GM10248 (cell line): ENCODE data around the gene MTHFD2L.

Source experiments
- CTCF ChIA-PET: fragments of 300-600 bp; sonication (Branson Sonifier 250); formaldehyde crosslinking; extraction: SDS; loops from one replicate; lab custom pipeline; 2021; ENCODE audit warnings: antibody characterized with exemption; lab: Yijun Ruan, JAX
- POLR2A ChIA-PET: fragments of 350-650 bp; sonication (Branson Sonifier 250); formaldehyde crosslinking; extraction: SDS; loops from one replicate; lab custom pipeline; 2020; ENCODE audit warnings: antibody characterized with exemption; lab: Yijun Ruan, JAX
- DNase-seq: peaks from one replicate; pipeline ENCODE4 v3.0.0; 2012; ENCODE audit errors: extremely low spot score
- TF ChIP-seq, protein P1 (sequence below): IDR thresholded peaks from 2 replicates; pipeline ENCODE4 v1.5.1; 2012; ENCODE audit warnings: mild to moderate bottlenecking, low read depth; ENCODE audit errors: extremely low read depth, missing control alignments, control extremely low read depth

MTHFD2L gene

DNA sequence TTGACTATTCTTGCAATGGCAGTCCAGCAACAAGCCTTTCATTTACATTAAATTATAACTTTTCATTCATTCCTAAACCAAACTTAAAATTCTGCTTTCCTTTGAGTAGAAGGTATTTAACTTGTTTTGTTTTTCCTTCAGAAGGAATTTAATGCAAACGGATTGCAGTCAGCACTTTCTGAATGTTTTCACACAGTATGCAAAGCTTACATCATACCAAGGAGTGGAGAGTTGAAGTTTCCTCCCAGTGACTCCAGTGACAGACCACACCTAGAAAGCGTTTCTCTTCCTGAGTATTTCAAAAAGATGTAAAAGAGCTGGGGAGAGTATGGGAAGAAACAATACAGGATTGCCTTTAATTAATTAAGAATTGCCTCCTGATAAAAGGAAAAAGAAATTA lies 158.5 kb downstream of the MTHFD2L start:
- DNase-seq = no peak
- TF ChIP-seq, protein P1, sequence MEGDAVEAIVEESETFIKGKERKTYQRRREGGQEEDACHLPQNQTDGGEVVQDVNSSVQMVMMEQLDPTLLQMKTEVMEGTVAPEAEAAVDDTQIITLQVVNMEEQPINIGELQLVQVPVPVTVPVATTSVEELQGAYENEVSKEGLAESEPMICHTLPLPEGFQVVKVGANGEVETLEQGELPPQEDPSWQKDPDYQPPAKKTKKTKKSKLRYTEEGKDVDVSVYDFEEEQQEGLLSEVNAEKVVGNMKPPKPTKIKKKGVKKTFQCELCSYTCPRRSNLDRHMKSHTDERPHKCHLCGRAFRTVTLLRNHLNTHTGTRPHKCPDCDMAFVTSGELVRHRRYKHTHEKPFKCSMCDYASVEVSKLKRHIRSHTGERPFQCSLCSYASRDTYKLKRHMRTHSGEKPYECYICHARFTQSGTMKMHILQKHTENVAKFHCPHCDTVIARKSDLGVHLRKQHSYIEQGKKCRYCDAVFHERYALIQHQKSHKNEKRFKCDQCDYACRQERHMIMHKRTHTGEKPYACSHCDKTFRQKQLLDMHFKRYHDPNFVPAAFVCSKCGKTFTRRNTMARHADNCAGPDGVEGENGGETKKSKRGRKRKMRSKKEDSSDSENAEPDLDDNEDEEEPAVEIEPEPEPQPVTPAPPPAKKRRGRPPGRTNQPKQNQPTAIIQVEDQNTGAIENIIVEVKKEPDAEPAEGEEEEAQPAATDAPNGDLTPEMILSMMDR = no peak
- ChIA-PET POLR2A (no interaction called here), CTCF (interaction anchor here (1.3 to 1.6 kb wide), 2 partner anchors 88 to 306 kb away, joined by 4 read pairs; no protein-coding TSS in a partner anchor)

DNA sequence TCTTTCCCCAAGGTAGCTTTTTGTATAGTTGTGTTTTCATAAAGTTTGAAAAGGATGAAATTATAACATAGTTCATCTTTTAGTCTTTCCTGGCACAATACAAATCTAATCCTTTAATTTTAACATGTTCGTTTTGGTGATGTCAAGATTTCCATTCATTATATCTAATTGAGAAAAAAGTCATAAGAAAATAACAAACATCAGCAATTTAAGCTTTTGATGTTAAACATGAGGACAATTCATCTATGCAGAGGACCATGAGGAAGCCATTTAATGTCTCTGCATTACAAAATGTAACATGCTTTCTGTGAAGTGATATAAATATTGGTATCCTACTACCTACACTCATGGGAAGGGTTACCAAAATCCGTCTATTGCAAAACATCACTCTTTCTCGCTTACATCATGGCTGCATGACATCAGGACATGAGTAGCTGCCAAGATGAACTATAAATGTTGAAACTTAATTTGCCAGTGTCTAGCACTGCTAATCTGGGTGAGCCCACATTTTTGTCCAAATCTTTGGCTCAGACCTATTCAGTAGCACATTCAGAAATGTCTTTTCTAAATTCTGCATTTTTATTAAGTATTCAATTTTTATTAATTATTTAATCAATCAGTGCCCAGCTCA lies 159.8 kb downstream of the MTHFD2L start:
- ChIA-PET CTCF (interaction anchor here (1.0 to 5.3 kb wide), 9 partner anchors 16 to 358 kb away, joined by 3 to 66 read pairs (median 4); no protein-coding TSS in a partner anchor), POLR2A (no interaction called here)
- no peak for DNase-seq
- TF ChIP-seq, protein P1 = no peak

DNA sequence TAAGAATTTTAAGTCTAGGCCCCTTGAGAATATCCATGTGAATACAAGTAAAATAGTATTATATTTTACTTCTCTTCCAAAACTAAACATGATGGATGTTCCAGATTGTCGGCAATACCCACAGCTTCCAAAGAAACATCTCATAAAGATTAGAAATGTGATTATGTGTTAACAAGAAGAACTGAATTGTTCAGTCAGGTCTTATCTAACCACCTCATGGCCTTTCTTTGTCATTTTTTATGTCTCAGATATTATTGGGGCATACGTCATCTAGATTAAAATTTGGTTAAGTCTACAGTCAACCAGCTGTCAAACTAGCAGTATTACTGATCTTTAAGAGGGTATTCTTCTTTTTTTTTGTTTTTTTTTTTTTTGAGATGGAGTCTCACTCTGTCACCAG lies 160.4 kb downstream of the MTHFD2L start:
- CTCF ChIA-PET = interaction anchor here (1.0 to 5.3 kb wide), 8 partner anchors 17 to 357 kb away, joined by 3 to 66 read pairs (median 5); no protein-coding TSS in a partner anchor
- DNase-seq = no peak
- TF ChIP-seq, protein P1 = no peak
- POLR2A ChIA-PET = no interaction called here

DNA sequence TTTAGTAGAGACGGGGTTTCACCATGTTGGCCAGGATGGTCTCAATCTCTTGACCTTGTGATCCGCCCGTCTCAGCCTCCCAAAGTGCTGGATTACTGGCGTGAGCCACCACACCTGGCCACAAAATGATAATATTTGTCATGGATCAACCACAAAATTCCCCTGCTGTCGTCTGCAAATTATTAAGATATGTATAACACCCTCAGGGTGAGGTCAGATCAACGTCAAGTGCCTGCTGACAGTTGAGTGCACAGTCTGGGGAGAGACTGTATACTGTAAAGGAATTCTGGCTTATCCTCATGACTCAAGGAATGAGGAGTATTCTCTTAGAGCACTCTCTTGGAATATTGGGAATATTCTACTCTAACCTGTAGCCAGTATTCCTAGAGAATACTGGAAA lies 161.6 kb downstream of the MTHFD2L start:
- no peak for DNase-seq
- ChIA-PET POLR2A (no interaction called here), CTCF (interaction anchor here (0.7 to 5.3 kb wide), 23 partner anchors 10 to 1405 kb away, joined by 3 to 66 read pairs (median 4); partner anchors contain the start of gene USO1)
- TF ChIP-seq, protein P1 = no peak

DNA sequence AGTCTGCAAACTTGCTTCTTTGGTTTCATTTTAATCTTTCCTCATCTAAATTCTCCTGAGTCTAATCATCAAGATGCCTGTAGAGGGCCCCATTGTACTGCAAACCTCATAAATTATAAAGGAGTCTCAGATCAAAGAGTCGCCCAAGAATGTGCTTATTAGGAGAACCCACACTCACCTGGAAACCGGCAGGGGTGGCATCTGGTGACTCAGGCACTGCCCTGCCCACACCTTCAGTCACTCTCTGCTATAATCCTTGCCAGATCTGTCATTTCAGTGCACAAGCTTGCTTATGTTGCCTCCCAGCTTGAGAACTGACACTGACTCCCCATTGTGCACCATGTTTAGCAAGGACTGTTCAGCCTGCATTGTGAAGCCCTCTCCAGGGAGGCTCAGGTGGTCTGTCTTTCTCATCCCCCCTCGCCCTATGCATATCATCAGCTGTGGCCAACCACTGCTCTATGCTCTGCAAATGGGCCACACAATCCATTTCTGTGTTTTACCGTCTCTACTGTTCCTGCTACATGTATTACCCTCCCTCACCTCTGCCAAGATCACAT lies 162.7 kb downstream of the MTHFD2L start:
- ChIA-PET CTCF (interaction anchor here (0.7 to 5.3 kb wide), 26 partner anchors 8 to 358 kb away, joined by 3 to 66 read pairs (median 4); no protein-coding TSS in a partner anchor), POLR2A (no interaction called here)
- TF ChIP-seq, protein P1 = peak; percentile 40
- DNase-seq = peak; percentile 36

DNA sequence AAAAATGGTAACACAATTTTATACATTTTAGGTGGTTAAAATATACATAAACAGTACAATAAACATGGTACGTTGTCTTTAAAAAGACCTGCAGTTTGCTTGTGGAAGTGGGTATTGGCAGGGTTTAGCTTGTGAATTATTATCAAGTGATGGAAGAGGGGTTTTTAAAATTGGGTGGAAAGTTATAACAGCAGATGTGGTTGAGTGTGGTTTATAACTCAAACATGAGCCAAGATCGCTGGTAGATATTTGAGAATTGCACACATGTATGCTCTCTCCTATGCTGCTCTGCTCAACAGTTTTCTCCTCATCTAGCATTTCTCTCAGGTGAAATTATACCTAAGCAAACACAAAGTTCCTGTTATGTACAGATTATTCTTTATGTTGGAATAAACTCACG lies 164.4 kb downstream of the MTHFD2L start:
- CTCF ChIA-PET = interaction anchor here (1.2 to 5.3 kb wide), 6 partner anchors 9 to 353 kb away, joined by 3 to 66 read pairs (median 16); no protein-coding TSS in a partner anchor
- POLR2A ChIA-PET = no interaction called here
- TF ChIP-seq, protein P1 = no peak
- no peak for DNase-seq
